Measurements from ENCODE around the gene GRK3. TPM values are rescaled to one million over a fixed set of nuclear protein-coding genes. Genes with fewer than 3 reads are reported as not detected.

Gene GRK3
- total and polyA plus RNA-seq, 10 of the 15 experiments (the other 5 are each of a cell fraction or from before 2014, with no cell fraction given) = 3.1 to 35.1 (median 14.7) TPM

GRCh38 chr22:25702571-25703167 is 138.2 kb downstream of the GRK3 start (continued):
- TF ChIP-seq EZH2 (IDR thresholded peaks at IDR 0.05; ENCODE audit: borderline replicate concordance, control insufficient read depth, low read depth, low read length) (no peak), CREM (IDR thresholded peaks at IDR 0.05; ENCODE audit: low read depth) (no peak), NR2C2 (IDR thresholded peaks at IDR 0.05; ENCODE audit: borderline replicate concordance, control insufficient read depth, insufficient read length, low read depth) (no peak), HDAC6 (IDR thresholded peaks at IDR 0.05; ENCODE audit: unreplicated experiment) (no peak), NRF1 (conservative IDR thresholded peaks at IDR 0.05; ENCODE audit: low read depth, low read length) (no peak), CEBPB (IDR thresholded peaks at IDR 0.05; ENCODE audit: borderline replicate concordance in 1 of 2, low read depth in 2 of 2, low read length in 2 of 2) (no peak), BCL3 (IDR thresholded peaks at IDR 0.05; ENCODE audit: borderline replicate concordance, insufficient read depth, low read depth, low read length, poor library complexity, severe bottlenecking) (no peak), NBN (IDR thresholded peaks at IDR 0.05) (no peak), SPI1 (IDR thresholded peaks at IDR 0.05; ENCODE audit: borderline replicate concordance, insufficient read depth, low read depth, low read length) (peak; percentile 83), EP300 (IDR thresholded peaks at IDR 0.05; ENCODE audit: borderline replicate concordance in 1 of 2, control insufficient read depth in 1 of 2, low read depth in 2 of 2, low read length in 2 of 2) (no peak), CBFB (IDR thresholded peaks at IDR 0.05; ENCODE audit: low read depth) (no peak), USF2 (IDR thresholded peaks at IDR 0.05; ENCODE audit: borderline replicate concordance, low read depth, low read length) (no peak), E4F1 (IDR thresholded peaks at IDR 0.05; ENCODE audit: borderline replicate concordance, partially characterized antibody) (no peak), E2F8 (IDR thresholded peaks at IDR 0.05; ENCODE audit: low read depth, partially characterized antibody) (no peak), PRDM15 (CRISPR knock-in tag; IDR thresholded peaks at IDR 0.05) (no peak), ESRRA (IDR thresholded peaks at IDR 0.05; ENCODE audit: low read length) (no peak)

Data from GM12878 (cell line).